ENCODE results near the gene GRM5. TPM values are rescaled to one million over a fixed set of nuclear protein-coding genes. Genes with fewer than 3 reads are reported as not detected.
"Not testable (repeated sequence)": the region's sequence is repeated elsewhere in the genome, so short reads cannot be mapped to it uniquely, and the experiment has no call there.

The GRM5 gene
- total RNA-seq, result not detected in 2 replicates

DNA sequence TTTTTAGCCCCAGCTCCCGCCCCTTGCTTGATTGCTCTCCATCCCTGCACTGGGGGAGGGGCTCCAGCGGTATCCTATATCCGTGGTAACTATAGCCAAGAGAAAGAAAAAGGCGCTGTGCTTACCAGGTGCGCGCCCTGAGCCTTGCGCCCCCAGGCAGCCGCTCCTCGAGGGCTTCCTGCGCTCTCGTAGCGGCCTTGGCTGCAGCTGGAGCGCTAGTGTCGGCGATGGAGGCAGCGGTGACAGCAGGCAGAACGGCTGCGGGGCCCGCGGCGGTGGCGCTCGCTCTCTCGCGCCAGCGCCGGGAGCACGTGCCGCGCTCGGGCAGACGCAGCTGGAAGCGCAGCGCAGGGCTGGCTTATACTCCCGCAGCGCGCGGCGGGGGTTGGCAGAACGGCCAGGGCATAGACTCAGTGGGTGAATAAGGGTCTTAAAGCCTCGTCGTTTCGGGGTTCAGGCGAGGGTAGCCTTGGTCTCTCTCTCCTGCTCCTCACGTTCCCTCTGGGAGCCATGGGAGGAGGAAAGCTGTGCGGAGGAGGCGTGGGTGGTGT lies at the start of gene GRM5:
TSS of gene GRM5 (minus strand) at position 332 of the 551 bp plus-strand sequence. CDS start 18,110 bp downstream, outside the sequence.
- H3K4me1 Mint-ChIP-seq; H3K9me3 Mint-ChIP-seq; intact Hi-C loops (cut with micrococcal nuclease); H3K4me3 Mint-ChIP-seq; H3K36me3 Mint-ChIP-seq (ENCODE audit: low read depth); DNase-seq; H3K27ac Mint-ChIP-seq: not testable (repeated sequence)
- peaks cover 41% of the 10 kb centered on the region for H3K27me3 Mint-ChIP-seq

DNA sequence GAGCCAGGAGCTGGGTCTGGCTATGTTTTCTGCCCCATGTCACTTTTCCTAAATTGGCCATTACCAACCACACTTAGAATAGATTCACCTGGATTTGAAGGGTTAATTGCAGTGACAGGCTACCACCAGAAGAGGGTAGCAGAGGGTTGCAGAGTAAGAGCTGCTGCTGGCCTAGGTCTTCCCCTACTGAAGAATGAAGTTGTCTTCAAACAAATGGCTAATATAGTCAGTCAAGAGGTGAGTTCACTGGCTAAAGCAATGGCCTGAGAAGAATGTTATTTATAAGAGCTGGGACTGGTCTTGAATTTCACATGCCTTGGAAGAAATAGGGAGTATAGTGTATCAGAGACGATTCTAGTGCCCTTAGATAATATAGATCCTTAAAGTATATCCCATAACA lies 32.2 kb upstream of the GRM5 start:
- peak; percentile 58 for DNase-seq
- not testable (repeated sequence) for H3K4me3 Mint-ChIP-seq; H3K9me3 Mint-ChIP-seq; H3K4me1 Mint-ChIP-seq; H3K27ac Mint-ChIP-seq; H3K36me3 Mint-ChIP-seq (ENCODE audit: low read depth); H3K27me3 Mint-ChIP-seq
- intact Hi-C loops (cut with micrococcal nuclease), result loop anchor here (10.0 kb wide), 1 partner anchor 1017 kb away; no protein-coding TSS in a partner anchor

DNA sequence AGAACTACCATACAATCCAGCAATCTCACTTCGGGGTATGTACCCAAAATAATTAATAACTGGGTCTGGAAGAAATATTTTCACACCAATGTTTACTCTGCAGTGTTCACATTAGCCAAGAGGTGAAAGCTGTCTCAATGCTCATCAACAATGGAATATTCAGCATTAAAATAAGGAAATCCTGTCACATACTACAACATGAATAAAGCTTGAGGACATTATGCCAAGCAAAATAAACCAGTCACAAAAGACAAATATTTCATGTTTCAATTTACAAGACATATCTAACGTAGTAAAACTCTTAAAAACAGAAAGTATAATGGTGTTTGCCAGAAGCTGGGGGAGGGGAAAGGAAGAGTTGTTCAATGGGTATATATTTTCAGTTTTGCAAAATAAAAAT lies 28.0 kb upstream of the GRM5 start:
- H3K9me3 Mint-ChIP-seq; H3K4me3 Mint-ChIP-seq; H3K27ac Mint-ChIP-seq; H3K4me1 Mint-ChIP-seq; H3K27me3 Mint-ChIP-seq; DNase-seq; H3K36me3 Mint-ChIP-seq (ENCODE audit: low read depth): not testable (repeated sequence)
- intact Hi-C loops (cut with micrococcal nuclease), result loop anchor here (10.0 kb wide), 1 partner anchor 1021 kb away; no protein-coding TSS in a partner anchor

DNA sequence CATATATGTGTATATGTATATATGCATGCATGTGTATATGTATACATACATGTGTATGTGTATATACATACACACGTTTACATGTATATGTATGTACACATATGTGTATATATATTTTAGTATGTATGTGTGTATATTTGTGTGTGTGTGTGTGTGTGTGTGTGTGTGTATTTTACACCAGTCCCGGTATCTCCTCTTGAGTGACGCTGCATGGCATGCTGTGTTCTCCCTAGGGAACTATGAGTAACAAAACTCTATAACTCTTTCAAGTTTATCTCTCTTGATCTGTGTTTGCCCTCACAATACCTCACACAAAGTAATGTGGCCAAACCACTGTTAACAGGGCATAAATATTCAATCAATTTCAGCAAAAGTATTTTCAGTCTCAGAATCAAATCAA lies 19.2 kb upstream of the GRM5 start:
- DNase-seq; H3K9me3 Mint-ChIP-seq; H3K4me3 Mint-ChIP-seq; H3K4me1 Mint-ChIP-seq; intact Hi-C loops (cut with micrococcal nuclease); H3K36me3 Mint-ChIP-seq (ENCODE audit: low read depth); H3K27me3 Mint-ChIP-seq; H3K27ac Mint-ChIP-seq: not testable (repeated sequence)

DNA sequence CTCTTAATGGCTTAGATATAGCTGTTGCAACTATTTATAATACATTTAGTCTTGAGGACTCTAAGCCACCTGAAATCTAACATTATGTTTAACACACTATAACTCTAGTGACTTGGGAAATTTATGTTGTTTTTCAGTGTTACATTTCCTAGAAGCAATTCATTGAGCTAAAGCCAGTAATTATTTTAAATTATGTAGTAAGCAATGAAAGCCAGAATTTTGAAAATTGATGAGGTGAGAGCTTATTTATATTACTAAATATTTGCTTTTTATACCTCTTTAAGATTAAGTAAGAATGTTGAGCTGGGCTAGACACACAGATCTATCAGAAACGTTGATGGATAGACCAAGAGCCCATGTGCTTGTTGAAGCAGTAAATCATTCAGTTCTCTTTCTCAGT lies 5.1 kb upstream of the GRM5 start:
- intact Hi-C loops (cut with micrococcal nuclease); H3K27ac Mint-ChIP-seq; H3K9me3 Mint-ChIP-seq; DNase-seq; H3K4me1 Mint-ChIP-seq; H3K4me3 Mint-ChIP-seq; H3K36me3 Mint-ChIP-seq (ENCODE audit: low read depth): not testable (repeated sequence)
- H3K27me3 Mint-ChIP-seq, result peaks cover 11% of the 10 kb centered on the region

DNA sequence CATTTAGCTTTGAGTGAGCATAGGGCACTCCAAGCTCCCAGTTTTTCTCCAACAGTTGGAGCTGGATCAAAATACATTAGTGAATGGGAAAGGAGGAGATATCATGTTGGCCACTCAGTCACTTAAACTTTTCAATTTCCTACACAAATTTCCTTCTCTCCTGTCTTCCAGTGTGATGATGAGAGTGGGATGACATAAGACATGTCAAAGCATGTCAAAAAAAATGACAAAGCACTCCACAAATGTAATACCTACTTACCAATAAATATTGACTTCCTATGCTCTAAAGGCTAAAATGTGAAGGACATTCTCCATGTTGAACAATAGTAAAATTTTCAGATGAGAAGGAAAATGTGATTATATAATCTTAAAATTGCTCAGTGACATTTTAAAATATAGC lies 1.5 kb upstream of the GRM5 start:
- no peak for DNase-seq
- no peak overlapping the region for H3K4me3 Mint-ChIP-seq

DNA sequence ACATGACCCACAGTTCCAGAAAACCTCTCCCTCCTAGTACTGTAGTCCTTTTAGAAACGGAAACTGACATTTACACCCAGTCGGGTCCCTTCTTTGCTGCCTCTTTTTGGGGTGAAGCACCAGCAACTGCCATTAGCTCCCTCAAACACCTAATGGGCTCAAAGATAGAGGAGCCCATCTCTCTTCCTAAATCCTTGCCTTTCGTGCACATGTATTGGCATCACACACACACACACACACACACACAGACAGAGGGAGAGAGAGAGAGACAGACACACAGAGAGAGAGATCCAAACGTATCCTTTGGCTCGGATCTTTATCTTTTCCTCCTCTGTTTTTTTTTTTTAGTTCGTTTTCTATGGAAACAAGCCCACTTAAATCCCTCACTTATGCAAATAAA lies 716 bp downstream of the GRM5 start:
- H3K9me3 Mint-ChIP-seq, result no peaks in the 10 kb centered on the region
- no peak overlapping the region for H3K4me3 Mint-ChIP-seq
- intact Hi-C loops (cut with micrococcal nuclease), result no loop called here
- H3K4me1 Mint-ChIP-seq, result no peaks in the 10 kb centered on the region
- DNase-seq, result no peak
- no peaks in the 10 kb centered on the region for H3K36me3 Mint-ChIP-seq (ENCODE audit: low read depth)
- peaks cover 41% of the 10 kb centered on the region for H3K27me3 Mint-ChIP-seq
- no peak overlapping the region for H3K27ac Mint-ChIP-seq

More for the DNA sequence above, 1.5 kb upstream of the GRM5 start:
- Mint-ChIP-seq H3K27ac (no peak overlapping the region), H3K9me3 (no peaks in the 10 kb centered on the region), H3K36me3 (ENCODE audit: low read depth) (no peaks in the 10 kb centered on the region), H3K27me3 (peaks cover 38% of the 10 kb centered on the region), H3K4me1 (no peaks in the 10 kb centered on the region)
- intact Hi-C loops (cut with micrococcal nuclease), result no loop called here

DNA sequence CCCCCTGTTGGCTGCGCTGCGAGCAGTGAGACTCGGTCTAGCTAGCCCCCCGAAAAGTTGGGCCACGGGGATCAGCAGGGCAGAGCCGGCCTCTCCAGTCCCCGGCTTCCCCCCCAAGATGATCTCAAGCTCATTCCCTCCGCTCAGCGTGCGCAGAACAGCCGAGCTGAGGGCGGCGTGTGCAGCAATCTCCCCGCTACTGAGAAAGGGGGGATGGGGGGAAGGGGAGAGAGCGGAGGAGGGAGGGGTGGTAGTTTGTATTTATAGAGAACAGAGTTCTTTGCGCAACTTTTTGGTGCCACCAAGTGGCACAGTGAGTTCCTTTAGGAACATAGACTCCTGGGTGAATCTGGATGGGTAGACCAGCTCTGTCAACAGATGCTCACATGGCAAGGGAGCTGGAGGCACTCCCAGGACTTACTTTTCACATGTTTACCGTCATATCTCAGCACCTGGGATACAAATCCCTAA lies 2.3 kb downstream of the GRM5 start:
- intact Hi-C loops (cut with micrococcal nuclease); H3K9me3 Mint-ChIP-seq; H3K27ac Mint-ChIP-seq; DNase-seq; H3K36me3 Mint-ChIP-seq (ENCODE audit: low read depth); H3K4me3 Mint-ChIP-seq; H3K4me1 Mint-ChIP-seq: not testable (repeated sequence)
- H3K27me3 Mint-ChIP-seq, result peaks cover 41% of the 10 kb centered on the region

DNA sequence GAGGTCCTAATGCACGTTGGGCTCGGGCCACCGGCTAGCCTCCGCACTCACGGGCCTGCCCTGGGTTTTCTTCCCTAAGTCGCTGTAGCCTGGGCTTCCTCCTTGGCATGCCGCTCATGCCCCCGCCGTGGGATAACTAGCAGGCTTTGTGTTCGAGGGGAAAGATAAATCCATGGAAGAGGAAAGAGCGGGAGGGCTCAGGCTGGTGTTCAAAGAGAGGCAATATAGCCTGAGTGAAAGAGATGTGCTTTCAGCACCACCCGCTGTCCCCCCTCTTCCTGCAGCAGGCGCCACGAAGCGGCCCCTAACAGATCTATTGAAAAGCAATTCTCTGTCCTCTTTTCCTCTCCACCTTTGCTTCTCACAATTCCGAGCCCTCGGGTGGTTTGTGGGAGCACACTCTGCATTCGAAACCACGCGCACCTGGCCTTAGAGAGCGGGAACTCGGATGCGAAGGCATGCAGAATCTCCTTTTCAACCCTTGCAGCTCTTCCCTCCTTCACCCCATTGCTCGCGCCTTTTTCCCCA lies 2.9 kb downstream of the GRM5 start:
- H3K9me3 Mint-ChIP-seq; H3K4me3 Mint-ChIP-seq; H3K4me1 Mint-ChIP-seq; DNase-seq; H3K27ac Mint-ChIP-seq; H3K36me3 Mint-ChIP-seq (ENCODE audit: low read depth); intact Hi-C loops (cut with micrococcal nuclease): not testable (repeated sequence)
- H3K27me3 Mint-ChIP-seq, result peaks cover 41% of the 10 kb centered on the region

DNA sequence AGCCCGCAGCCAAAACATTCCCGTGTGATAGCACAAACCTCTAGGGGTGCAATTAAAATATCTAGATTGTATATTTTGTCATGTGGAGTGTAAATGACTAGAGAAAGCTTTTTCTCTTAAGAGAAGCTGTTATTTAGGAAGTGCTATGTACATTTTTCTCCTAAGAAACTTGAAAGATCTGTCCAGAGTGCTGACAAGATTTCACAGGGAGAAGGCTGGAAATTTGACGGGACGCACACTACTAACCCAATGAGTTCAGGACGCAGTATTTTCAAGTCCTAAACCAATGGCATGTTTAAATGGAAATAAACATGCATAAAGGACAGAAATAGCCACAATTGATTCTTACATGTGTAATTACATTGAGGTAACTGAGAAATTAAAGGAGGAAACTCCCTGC lies 3.9 kb downstream of the GRM5 start:
- H3K4me1 Mint-ChIP-seq; H3K27ac Mint-ChIP-seq; H3K9me3 Mint-ChIP-seq; DNase-seq; H3K4me3 Mint-ChIP-seq; H3K36me3 Mint-ChIP-seq (ENCODE audit: low read depth); intact Hi-C loops (cut with micrococcal nuclease): not testable (repeated sequence)
- H3K27me3 Mint-ChIP-seq, result peaks cover 38% of the 10 kb centered on the region

DNA sequence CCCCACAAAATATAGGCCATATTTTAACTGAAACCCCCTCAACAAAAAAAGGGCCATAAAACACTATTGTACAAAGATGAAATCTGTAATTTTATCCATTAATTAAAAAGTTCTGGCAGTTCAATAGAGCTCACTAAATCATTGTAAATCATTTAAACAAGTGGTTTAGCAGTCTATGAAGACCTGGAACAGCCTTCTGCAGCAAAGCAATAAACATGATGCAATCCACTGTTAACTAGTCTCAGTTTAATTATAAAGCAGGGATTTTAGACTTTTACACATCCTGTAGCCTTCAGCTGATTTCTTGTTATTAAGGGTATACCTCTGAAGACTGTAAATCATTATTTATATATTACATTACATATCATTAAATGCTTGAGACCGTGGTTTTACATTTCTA lies 8.4 kb downstream of the GRM5 start:
- H3K27ac Mint-ChIP-seq; H3K9me3 Mint-ChIP-seq; DNase-seq; intact Hi-C loops (cut with micrococcal nuclease); H3K4me3 Mint-ChIP-seq; H3K4me1 Mint-ChIP-seq; H3K27me3 Mint-ChIP-seq; H3K36me3 Mint-ChIP-seq (ENCODE audit: low read depth): not testable (repeated sequence)

DNA sequence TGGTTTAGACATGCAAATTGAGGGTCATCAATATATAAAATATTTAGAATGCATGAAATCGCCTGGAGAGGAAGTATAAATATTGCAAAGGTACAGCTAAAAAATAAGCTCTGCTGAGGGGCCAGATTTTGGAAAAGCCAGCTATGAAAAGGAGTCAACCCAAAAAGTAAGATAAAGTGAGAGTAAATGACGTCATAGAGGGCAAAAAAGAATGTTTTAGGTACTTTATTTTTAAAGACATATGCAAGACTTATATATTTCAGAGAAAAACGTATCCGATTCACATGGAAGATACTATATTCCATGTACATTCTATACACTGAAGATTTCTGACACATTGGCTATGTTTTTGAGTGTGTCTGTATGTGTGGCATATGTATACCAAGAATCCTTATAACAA lies 13.6 kb downstream of the GRM5 start:
- H3K4me3 Mint-ChIP-seq, result no peak overlapping the region
- H3K36me3 Mint-ChIP-seq (ENCODE audit: low read depth), result no peaks in the 10 kb centered on the region
- H3K27ac Mint-ChIP-seq, result no peak overlapping the region
- no peak for DNase-seq
- H3K4me1 Mint-ChIP-seq, result no peaks in the 10 kb centered on the region
- no peaks in the 10 kb centered on the region for H3K9me3 Mint-ChIP-seq
- intact Hi-C loops (cut with micrococcal nuclease), result no loop called here
- no peaks in the 10 kb centered on the region for H3K27me3 Mint-ChIP-seq

DNA sequence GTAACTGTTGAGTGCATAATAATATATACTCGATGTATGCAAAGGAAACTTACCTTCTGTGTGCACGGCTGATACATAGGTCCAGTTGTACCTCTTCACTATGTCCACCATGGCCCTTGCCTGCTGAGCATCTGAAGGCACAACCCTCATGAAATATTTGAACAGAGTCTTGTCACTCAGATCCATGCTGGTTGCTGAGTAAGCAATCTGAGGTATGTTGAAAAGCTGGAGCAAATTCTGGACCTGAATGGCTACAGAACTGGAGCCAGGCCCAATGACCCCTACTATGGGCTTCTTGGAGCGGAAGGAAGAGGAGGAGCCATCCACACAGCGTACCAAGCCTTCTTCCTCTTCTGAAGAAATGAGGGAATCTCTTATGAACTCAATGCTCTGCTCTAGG lies 18.6 kb downstream of the GRM5 start:
- DNase-seq; H3K36me3 Mint-ChIP-seq (ENCODE audit: low read depth); H3K4me1 Mint-ChIP-seq; intact Hi-C loops (cut with micrococcal nuclease); H3K9me3 Mint-ChIP-seq; H3K4me3 Mint-ChIP-seq; H3K27ac Mint-ChIP-seq; H3K27me3 Mint-ChIP-seq: not testable (repeated sequence)

DNA sequence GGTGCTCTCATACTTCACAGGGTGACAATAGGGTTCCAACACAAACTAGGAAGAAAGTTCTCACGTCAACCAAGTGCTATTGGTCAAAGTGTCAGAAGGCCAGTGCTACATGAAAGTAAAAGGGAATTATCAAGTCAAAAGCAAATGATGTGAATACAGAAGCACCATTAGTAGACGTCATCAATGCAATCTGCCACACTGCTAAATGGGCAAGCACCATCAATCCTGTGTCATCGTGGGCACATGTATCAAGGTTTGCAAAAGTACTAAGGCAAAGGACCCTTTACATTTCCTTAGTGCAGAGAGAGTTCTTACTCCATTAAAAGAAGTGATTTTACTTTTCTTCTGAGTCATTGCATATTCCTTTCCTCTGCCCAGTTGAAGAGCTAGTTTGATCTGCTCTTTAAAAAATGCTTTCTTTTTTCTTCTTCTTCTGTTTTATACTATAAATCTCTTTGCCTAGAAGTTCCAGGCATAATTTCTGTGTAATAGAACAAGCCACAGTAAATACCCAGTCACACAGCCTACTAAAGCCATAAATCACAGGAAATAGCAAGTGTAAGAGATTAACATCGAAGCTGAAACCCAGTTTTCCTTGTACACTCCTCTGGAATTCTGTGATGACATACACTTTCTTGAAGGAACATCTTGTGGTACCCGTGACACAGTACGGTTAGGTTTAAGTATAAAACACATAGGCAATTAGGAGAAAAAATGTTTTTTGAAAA lies 21.8 kb downstream of the GRM5 start:
- H3K4me3 Mint-ChIP-seq; H3K27ac Mint-ChIP-seq; DNase-seq; H3K27me3 Mint-ChIP-seq; intact Hi-C loops (cut with micrococcal nuclease); H3K36me3 Mint-ChIP-seq (ENCODE audit: low read depth); H3K9me3 Mint-ChIP-seq; H3K4me1 Mint-ChIP-seq: not testable (repeated sequence)

Measured in activated CD4-positive, alpha-beta T cell treated with anti-CD3 and anti-CD28 coated beads, Interleukin-2, amount 10 ng/mL, durations not matched to agents 24 days and 14 days (primary cell).